LNCAP (cell line): ENCODE measurements around the gene ANGEL1.

Experiments used
- CTCF ChIP-seq: fragments of 450-650 bp; IDR thresholded peaks from 2 replicates; pipeline ENCODE4 v1.5.1; 2017; ENCODE audit warnings: mild to moderate bottlenecking

ANGEL1 gene

DNA sequence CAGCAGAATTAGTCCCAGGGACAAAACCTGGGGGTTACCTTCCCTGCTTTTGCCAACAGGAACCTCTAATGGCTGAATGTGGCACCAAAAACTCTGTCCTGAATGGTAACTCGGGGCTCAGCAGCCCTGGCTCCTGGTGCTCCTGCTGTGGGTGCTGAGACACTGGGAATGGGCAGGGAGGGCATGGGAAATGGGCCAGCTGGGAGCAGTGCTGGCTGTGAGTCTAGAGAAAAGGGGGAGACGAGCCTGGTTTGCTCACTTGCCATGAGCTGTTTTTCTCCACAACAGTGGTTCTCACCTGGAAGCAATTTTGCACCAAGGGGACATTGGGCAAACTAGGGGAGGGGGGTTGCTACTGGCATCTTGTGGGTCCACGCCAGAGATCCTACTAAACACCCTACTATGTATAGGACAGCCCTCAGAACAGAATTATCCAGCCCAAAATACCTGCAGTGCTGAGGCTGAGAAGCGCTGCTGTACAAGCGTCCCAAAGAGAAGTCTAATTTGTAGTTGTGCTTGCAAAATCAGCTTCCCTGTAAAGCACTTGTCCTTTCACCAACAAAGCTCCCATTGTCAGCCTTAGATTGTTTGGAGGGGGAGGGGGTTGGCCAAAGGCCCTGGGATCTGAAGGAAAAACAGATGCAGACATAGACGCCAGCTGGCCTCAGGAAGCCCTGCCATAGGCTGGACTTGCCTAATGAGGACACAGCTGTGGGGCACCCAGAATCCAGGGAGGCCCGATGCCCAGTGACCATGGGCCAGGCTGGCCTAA lies 17.2 kb upstream of the ANGEL1 start:
- no peak for TF ChIP-seq CTCF

DNA sequence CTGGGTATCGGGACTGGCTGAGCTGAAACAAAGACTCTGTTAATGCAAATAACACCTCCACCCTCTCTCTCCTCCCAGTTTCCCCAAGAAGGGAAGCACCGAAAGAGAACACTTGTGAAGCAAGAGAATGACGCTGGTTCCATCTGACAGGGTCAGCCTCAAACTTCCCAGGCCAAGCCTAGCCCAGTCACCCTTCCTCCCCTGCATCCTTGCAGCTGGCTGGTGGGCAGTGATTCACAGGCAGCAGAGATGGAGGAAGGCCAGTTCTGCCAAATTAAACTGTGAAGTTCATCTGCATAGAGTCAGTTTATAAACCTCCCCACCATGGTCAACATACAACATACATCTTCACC lies 16.3 kb upstream of the ANGEL1 start:
- TF ChIP-seq CTCF, result no peak

- no peak for TF ChIP-seq CTCF
Observed at GRCh38 chr14:76828339-76829012, 15.8 kb upstream of the ANGEL1 start.

GRCh38 chr14:76827696-76828296 lies 15.1 kb upstream of the ANGEL1 start:
- no peak for TF ChIP-seq CTCF

GRCh38 chr14:76826122-76826521 lies 13.4 kb upstream of the ANGEL1 start, which contains the start of gene LRRC74A:
LRRC74A (plus strand) TSS chr14:76826408; CDS start chr14:76826698, 290 bp downstream.
- TF ChIP-seq CTCF, result no peak

GRCh38 chr14:76820700-76821099 lies 8.0 kb upstream of the ANGEL1 start:
- no peak for TF ChIP-seq CTCF

GRCh38 chr14:76814726-76815645 lies 2.3 kb upstream of the ANGEL1 start:
- TF ChIP-seq CTCF, result no peak
